ENCODE measurements around the gene FBXL7.

Gene FBXL7

DNA sequence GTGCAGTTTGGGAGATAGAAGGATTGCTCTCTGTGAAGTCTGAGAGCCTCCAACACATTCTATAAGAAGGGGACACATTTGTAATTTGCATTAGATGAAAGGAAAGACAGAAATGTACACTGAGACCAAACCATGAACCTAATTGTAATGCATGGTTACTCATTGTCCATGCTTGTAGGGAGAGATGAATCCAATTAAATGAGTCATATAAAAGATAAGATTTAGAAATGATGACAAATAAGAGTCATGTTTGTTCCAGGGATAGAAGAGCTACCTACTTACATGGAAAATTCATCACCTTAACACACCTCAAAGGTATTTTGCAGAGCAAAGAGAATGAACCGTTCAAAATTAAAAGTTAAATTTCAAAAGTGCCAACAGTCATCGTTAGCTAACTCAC lies 85.1 kb downstream of the FBXL7 start:
- no peak for DNase-seq

- no peak for DNase-seq
Measured at GRCh38 chr5:15585841-15586591, 86.0 kb downstream of the FBXL7 start.

DNA sequence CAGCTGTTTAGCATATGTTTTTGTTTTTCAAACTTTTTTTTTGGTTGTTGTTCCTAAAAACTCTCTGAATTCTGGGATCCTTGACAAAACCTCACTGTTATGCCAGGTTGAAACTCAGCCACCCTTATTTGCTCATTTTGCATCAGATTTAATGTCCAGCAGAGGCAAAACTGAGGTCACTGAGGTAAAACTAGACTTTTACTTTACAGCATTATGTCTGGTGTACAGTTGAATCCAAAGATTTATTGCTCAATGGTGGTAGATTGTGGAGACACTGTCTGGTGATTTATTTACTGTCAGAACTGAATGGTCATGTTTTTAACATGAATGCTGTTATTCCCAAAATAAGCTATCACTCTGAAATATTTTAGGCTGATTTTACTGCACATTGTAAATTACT lies 87.9 kb downstream of the FBXL7 start:
- no peak for DNase-seq

GRCh38 chr5:15592728-15593127 lies 92.7 kb downstream of the FBXL7 start:
- DNase-seq, result no peak

GRCh38 chr5:15594977-15595568 lies 95.1 kb downstream of the FBXL7 start:
- no peak for DNase-seq

GRCh38 chr5:15595929-15596328 lies 95.9 kb downstream of the FBXL7 start:
- DNase-seq, result no peak

GRCh38 chr5:15596936-15597335 lies 97.0 kb downstream of the FBXL7 start:
- DNase-seq, result no peak

GRCh38 chr5:15597804-15598203 lies 97.8 kb downstream of the FBXL7 start:
- no peak for DNase-seq

- DNase-seq, result no peak
Measured at GRCh38 chr5:15598294-15598902, 98.4 kb downstream of the FBXL7 start.

DNA sequence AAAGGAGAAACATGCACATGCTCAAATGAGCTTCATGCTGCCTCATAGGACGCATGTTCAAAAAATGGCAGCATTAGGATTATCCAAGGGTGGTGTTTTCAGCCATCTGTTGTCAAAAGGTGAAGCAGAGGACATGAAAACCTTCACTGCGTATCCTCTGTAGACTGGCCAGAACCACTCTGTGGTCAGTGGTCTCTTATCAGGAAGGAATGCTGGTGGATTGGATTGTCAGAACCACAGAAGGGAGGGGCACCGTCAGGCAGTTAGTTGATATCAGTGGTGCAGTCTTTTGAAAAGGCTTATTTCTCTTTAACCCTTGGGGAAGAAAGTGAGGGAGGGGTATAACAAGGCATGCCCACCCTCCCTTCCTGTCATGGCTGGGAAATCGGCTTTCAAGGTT lies 100.1 kb downstream of the FBXL7 start:
- DNase-seq, result no peak

DNA sequence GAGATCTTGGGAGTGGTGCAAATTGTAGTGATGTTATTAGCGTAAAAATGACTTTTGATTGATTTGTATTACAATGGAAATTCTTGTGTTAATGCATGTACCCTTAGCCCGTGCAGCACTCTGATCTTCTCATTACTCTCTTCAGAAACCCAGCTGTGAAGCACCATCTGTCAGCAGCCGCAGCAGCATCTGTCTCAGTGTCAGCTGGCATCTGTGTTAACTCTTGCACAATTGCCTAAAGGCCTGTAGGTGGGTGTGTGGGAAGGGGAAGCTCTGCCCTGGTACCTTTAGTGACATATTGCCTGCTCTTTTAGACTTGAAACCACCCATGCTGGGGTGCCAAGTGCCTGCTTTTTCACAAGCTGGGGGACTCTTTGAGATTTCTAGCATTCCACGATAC lies 101.3 kb downstream of the FBXL7 start:
- no peak for DNase-seq

DNA sequence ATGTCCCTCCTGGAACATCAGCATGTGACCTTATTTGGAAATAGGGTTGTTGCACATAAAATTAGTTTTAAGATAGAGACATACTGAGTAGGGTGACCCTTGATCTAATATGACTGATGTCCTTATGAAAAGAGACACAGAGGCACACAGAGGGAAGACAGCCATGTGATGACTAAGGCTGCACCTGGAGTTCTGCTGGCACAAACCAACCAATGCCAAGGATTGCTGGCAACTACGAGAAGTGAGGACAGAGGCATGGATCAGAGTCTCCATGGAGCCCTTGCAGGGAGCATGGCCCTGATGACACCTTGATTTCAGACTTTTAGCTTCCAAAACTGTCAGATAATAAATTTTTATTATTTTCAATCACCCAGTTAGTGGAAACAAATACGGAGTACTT lies 101.9 kb downstream of the FBXL7 start:
- DNase-seq, result no peak

DNA sequence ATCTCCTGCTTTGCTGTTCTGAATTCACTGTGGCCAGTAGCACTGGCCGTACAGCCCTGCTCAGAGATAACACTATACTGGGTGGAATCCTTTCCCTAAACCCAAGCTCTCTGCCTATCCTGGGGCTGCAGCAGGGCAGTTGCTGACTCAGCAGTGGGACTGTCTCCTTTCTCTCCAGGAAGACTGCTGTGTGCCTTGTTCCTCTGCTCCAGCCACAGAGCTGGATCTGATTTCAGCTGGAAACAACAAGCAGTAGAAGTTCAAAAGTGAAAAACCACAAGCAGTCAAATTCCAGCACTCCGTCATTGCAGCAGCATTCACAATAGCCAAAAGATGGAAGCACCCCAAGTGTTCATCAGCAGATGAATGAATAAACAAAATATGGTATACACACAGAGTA lies 105.0 kb downstream of the FBXL7 start:
- no peak for DNase-seq

DNA sequence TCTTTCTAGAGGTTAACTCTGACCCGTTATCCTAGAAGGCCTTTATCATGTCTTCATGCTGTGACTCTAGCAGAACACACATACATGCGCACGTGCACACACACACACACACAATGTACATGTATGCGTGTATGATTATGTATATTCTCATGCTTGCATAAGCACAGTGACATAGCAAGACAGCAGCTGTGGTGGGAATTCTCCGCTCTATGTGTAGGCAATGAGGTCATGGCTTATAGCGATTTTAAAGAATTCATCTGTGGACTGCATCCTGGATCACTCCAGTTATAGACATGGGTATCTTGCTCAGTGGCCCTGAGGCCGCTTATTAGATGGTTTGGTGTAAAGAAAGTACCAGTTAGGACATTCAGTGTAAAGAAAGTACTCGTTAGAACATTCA lies 106.2 kb downstream of the FBXL7 start:
- no peak for DNase-seq

DNA sequence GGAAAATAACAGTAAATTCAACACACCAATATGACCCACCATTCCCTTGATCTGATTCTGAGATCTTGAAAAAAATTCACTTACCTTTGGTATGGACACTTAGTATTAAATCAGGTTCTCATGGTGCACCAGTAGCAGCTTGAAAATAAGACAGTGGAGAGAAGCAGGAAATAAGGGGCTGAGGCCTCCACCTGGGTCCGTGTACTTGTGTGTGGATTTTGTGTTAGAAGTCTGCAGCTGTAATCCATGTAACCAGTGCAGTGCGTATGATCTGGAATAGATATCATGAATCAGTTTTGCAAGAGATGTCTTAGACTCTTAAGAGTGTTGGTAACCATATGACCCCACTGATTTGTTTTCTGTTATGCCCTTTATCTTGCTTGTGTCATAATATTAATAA lies 107.1 kb downstream of the FBXL7 start:
- DNase-seq, result no peak

DNA sequence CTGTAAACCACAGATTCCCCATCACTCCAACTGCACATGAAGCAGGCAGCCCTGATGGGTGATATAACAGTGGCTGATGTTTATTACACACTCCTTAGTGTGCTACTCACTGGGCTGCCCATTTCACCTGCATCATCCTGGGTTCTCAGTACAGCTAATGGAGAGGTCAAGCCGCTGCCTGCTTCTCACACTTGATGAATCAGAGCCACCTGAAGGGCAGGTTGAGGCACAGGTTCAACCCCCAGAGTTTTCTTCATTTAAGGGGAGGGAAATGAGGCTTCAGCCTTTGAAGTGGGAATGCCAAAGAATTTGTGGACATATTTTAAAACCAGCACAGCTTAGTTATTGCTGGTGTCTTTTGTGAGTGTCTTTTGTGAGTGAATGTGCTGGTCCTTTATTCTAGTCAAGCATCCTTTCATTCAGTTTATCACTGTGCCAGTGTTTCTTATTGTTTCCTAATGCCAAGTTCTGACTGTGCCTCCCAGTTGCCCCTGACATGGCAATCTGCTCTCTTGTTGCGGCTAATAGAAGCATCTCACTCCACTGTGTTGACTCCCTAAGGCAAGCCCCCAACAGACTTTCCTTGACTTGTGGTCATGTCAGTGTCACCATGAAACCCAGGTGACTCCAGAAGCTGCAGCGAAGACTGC lies 109.2 kb downstream of the FBXL7 start:
- DNase-seq, result no peak

- DNase-seq, result no peak
Measured at GRCh38 chr5:15610216-15610615, 110.2 kb downstream of the FBXL7 start.

- DNase-seq, result no peak
Measured at GRCh38 chr5:15611008-15611407, 111.0 kb downstream of the FBXL7 start.

- DNase-seq, result no peak
Measured at GRCh38 chr5:15612915-15613635, 113.1 kb downstream of the FBXL7 start.

DNA sequence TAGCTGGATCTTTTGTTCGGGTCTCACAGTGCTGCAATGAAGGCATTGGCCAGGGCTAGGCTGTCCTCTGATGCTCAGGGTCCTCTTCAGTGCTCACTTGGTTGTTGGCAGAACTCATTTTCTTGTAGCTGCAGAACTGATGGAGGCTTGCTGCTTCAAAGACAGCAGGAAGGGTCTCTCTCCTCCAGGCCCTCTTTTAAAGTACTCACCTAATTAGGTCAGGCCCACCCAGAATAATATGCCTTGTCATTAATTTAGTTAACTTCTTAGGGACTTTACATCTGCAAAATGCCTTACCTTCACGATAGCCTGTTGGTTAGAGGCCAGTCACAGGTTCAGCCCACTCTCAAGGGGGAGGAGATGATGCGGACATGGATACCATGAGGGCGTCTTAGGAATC lies 114.7 kb downstream of the FBXL7 start:
- no peak for DNase-seq

DNA sequence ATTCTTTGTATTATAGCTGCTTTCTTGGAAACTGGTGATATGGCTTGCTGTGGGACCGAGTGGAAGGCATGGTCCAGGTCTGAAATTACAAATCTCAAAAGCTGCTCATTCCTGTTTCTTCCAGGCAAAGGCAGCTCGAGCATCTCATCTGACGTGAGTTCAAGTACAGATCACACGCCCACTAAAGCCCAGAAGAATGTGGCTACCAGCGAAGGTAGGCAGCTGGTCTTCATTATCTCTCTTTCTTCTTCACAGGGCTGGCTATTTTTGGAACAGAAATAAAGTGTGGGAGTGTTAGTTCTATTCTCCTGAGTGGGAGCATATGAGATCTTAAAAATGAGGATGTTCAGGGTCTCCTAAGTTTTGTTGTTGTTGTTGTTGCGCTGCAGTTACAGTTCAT lies 115.9 kb downstream of the FBXL7 start:
- no peak for DNase-seq

- DNase-seq, result no peak
Measured at GRCh38 chr5:15618938-15619337, 119.0 kb downstream of the FBXL7 start.

DNA sequence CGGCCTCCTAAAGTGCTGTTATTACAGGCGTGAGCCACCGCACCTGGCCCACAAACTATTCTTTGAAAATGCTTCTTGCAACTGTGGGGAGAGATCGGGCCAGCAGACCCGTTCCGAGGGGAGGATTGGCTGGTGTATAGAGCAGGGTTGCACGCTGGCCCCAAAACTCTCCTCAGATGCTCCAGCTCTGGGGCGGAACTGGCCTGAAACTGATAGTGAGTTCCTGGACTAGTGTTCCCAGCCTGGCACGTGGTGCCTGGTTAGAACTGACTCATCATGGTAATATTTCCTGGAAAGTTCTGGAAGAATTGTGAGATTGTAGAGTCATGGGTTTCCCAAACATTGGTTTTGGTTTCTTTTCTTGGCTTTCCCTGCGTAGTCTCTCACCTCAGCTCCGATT lies 120.5 kb downstream of the FBXL7 start:
- DNase-seq, result no peak

Measured in NCI-H187 (cell line).